HG03354 (cell line): ENCODE data around the gene POLA2.

Experiments
- ATAC-seq: cut with Tn5 transposase; IDR thresholded peaks from one replicate; pipeline ENCODE4 v1.9.1; 2021; ENCODE audit warnings: mild to moderate bottlenecking; ENCODE audit not compliant: unreplicated experiment, poor library complexity, severe bottlenecking

Gene POLA2

GRCh38 chr11:65303555-65303954 lies 41.8 kb downstream of the POLA2 start:
- ATAC-seq: no peak

DNA sequence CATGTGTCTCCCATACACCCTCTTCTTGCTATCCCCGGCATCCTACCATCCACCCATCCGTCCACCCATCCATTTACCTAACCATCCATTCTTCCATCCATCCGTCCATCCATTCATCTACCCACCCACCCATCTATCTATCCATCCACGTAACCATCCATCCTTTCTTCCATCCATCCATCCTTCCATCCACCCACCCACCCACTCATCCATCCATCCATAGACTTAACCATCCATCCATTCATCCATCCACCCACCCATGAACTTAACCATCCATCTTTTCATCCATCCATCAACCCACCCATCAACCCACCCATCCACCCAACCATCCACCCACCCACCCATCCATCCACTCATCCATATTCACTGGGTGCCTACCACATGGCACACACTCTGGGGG lies 42.3 kb downstream of the POLA2 start:
- no peak for ATAC-seq

GRCh38 chr11:65304613-65305012 lies 42.9 kb downstream of the POLA2 start:
- no peak for ATAC-seq

DNA sequence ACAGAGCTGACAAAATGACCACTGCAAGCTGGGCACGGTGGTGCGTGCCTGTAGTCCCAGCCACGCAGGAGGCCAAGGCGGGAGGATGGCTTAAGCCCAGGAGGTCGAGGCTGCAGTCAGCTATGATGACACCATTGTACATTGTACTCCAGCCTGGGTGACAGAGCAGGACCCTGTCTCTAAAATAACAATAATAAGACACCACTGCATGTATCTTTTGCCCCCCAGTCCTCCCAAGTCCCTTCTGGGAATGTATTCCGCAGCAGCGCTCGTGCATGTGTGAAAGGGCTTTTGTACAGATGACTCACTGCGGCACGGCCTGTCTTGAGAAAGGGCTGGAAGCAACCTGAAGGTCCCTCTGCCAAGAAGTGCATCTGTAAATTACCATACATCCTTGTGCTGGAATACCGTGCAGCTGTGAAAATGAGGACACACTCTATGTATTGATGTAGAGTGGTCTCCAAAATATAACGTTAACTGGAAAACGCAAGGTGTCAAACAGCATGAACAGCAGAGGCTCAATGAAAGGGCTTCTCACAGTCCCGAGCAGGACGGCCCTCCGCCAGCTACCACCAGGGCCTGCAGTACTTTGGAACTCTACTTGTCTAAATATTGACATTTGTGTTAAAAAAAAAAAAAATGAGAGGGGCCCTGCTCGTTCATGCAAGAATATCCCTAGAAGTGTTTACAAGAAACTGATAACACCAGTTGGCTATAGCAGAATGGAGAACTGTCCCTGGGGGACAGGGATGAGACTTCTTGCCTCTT lies 43.9 kb downstream of the POLA2 start:
- no peak for ATAC-seq

DNA sequence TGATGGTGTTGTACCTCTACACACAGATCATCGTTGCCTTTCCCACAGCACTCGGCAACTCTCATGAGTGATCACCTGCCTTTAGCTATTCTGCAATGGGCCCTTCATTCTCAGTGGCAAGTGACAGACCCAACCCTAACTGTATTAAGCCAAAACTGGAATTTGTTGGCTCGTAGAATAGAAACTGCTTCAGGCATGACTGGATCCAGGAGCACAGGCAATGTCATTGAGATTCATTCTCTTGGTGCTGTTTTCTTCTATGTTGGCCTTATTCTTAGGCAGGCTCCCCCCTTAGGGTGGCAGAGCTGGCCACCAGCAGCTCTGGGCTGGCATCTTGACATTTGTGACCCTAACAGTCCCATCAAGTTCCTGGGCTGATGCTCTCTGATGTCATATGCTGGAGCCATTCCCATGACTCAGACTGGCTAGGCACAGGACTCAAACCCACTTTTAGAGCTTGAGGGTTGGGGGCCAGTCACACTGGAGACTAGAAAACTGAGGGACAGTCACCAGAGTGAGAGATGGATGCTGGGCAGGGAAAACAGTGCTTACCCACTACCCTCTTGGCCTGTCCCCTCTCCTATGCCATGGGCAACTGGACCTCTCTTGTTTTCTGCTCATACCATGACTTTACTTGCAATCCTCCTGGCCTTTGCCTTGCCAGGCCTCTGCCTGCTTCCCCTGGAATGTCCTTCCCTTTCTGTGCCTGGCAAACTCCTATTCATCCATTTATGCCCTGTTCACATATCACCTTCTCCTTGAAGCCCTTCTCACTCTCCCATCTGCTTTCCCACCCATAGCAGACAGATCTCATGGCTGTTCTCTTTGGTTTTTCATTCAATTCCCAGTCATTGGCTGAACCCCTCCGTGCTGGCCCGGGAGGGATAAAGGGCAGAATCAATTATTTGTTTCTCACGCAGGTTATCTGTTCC lies 45.8 kb downstream of the POLA2 start:
- no peak for ATAC-seq

GRCh38 chr11:65308281-65308891 lies 46.6 kb downstream of the POLA2 start:
- no peak for ATAC-seq

DNA sequence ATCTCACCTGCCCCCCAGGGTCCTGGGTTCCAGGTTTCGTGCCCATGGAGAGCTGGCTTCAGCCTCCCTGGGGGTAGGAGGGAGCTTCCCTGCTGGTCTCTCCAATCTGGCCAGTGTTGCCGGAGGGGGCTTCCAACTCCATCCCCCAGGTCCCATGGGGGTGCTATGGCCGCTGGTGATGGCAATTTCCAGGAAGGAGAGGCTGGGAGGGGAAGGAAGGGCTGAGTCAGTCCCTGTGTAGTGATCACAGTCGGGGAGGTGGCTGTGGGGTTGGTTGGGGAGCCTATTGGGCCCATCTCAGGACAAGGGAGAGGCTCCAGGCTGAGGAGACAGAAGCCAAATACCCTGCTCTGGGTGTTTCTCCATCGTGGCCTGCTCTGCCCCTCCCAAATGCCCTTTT lies 47.2 kb downstream of the POLA2 start:
- ATAC-seq: no peak

DNA sequence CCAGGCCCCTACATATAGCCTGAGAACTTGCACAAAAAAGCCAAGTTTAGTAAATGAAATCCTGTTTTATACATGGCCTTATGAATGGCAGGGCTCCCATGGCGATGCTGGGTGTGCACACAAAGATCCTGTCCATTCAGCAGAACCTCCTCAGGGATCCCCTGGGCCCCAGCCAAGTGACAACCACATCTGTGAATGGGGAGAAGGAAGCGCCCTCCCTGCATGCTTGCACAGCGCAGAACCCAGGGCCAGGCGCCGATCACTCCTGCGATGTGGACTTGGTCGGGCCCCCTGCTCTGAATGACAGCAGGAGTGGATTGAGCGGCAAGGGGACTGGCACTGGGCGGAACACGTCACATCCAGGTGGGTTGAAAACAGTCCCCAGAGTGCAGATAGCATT lies 48.5 kb downstream of the POLA2 start:
- ATAC-seq: no peak

DNA sequence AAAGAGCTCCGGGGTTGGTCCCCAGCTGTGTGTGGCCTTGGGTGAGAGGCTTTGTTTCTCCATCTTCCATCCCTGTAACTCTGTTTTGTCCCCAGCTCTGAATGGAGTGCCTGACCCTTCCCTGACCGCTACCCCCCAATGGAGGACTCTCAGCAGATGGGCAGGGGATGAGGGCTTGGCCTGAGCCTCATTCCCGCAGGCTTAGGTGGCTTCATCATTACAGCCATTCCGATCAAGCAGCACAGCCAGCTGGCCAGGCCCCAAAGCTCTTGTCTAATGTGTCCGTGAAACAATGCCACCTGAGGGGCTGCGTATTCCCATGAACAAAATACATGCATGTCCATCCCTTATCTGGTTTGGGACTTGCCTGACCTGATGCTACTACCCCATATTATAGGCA lies 49.0 kb downstream of the POLA2 start:
- no peak for ATAC-seq

GRCh38 chr11:65311170-65311678 lies 49.5 kb downstream of the POLA2 start:
- no peak for ATAC-seq

GRCh38 chr11:65314501-65315203 lies 52.9 kb downstream of the POLA2 start, which contains the start of gene CDC42EP2:
CDC42EP2 (plus strand) TSS chr11:65314866; CDS start chr11:65320899, 6,033 bp downstream.
- peak; percentile 77 for ATAC-seq

DNA sequence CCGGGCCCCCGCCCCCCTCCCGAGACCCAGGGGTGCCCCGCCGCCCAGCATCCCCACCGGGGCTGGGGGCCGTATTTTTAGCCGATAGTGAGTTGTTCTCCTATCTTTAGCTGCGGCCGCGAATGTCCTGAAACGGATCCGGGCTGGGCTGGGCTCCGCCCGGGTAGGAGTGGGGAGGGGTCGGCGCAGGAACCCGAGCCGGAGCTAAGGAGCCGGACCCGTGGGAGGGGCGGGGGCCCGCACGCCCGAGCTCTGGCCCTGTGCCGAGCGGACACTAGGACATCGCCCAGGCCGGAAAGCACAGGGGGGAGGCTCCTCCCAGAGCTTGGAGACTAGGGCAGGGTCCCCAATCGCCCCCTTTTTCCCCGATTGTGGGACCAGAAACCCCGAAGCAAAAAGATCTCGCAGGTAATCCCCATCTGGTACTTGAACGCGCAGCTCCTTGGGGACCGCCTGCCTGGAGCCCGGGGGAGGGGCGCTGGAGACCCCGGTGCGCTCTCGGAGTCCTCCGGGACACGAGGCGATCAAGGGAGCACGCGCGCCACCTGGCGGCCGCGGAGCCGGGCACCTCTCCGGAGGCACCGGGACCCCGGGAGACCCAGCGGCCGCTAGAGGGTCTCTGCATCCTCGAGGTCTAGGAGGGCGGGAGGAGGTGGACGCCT lies 53.6 kb downstream of the POLA2 start:
- ATAC-seq: no peak

- no peak for ATAC-seq
These were observed 54.1 kb downstream of the POLA2 start for GRCh38 chr11:65315866-65316226.

GRCh38 chr11:65316227-65317024 lies 54.7 kb downstream of the POLA2 start:
- ATAC-seq: no peak

DNA sequence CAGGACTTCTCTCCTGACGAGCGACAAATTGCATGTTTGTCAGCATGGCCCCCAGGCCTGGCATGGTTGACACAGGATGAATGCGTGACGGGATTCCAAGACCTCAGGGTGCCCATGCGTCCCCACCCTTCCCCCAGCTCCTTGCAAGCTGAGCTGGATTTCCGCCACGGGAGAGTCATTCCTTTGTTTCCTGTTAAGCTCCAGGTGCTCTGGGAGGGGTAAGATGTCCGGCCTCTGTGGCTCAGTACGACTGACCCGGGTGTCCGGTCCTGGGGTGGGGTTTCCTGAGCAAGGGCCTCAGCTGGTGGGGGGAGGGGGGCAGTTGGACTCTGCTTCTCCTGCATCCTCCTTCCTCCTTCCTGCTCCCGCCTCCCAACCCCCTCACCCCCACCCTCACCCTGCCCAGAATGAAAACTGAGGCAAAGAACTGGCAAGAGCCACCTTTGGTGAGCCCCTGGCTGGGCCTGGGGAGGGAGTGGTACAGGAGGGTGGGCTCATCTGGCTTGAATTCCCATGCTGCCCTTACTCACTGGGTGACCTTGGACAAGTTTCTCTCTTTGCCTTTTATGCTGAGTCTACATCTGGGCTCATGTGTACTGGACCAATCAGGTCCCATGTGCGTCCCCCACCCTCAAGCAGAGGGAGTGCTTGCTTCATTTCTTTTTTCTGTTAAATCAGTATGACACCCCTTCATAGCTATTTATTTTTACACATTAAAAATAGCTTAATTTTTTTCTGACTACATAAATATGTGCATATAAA lies 55.4 kb downstream of the POLA2 start:
- ATAC-seq: no peak

DNA sequence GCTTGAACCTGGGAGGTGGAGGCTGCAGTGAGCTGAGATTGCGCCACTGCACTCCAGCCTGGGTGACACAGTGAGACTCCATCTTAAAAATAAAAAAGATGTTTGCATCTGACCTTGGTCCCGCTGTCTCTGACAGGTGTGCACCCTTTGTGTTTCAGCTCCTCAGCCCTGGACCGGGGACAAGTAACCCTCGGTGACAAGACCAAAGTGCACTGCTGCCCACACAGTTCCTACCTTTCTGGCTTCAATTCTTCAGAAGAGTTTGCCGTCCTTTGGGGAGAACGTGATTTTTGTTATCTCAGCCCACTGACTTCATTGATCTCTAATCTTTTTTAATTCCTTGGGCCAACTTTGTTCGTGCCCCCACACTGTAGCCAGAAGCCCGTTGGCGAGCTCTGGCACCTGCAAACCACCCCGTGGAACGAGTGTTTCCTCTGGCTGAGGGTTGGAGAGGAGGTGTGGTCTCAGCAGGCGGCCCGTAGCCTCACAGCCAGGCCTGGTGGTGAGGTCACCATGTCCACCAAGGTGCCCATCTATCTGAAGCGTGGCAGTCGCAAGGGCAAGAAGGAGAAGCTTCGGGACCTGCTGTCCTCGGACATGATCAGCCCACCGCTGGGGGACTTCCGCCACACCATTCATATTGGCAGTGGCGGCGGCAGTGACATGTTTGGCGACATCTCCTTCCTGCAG lies 58.8 kb downstream of the POLA2 start:
- ATAC-seq: no peak

DNA sequence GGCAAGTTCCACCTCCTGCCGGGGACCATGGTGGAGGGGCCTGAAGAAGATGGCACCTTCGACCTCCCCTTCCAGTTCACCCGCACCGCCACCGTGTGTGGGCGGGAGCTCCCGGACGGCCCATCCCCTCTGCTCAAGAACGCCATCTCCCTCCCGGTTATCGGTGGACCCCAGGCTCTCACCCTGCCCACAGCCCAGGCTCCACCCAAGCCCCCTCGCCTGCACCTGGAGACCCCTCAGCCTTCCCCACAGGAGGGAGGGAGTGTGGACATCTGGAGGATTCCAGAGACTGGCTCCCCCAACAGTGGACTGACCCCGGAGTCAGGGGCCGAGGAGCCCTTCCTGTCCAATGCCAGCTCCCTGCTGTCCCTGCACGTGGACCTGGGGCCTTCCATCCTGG lies 59.3 kb downstream of the POLA2 start:
- ATAC-seq: no peak
